Activated CD4-positive, alpha-beta T cell treated with anti-CD3 and anti-CD28 coated beads for 24 hours (primary cell): Measurements from ENCODE around the gene BCAS1.

Experiments used
- DNase-seq, 2 donors: peaks; one replicate each; pipeline ENCODE4 v3.0.0-alpha.2; 2020; ENCODE audit warnings: low read depth in 2 of 2

BCAS1 gene

DNA sequence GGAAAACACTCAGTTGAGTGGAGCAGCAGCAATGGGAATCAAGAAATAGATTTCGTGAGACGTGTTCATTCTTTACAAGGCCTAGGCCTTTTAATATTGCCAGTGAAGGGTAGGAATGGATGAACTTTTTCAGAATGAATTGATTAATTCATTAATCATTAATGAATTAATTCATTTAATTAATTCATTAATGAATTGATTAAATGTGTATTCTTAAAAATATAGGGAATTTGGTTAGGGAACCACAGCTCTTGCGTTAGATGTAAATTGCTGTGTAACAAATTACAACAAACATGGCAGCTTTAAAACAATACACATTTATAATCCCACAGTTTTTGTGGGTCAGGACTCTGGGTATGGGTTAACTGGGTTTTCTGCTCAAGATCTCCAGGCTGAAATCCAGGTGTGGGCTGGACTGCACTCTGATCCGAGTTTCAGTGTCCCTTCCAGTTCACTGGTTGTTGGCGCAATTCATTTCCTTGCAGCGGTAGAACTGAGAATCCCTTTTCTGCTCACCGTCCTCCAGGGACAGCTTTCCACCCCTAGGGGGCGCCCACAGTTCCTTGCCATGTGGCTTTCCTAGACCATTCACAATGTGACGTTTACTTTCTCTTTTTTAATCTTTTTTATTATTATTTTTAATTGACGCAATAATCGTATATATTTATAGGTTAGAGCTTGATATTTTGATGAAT, 32.8 kb upstream of the BCAS1 start:
- DNase-seq, result peak; percentile 70 to 78

DNA sequence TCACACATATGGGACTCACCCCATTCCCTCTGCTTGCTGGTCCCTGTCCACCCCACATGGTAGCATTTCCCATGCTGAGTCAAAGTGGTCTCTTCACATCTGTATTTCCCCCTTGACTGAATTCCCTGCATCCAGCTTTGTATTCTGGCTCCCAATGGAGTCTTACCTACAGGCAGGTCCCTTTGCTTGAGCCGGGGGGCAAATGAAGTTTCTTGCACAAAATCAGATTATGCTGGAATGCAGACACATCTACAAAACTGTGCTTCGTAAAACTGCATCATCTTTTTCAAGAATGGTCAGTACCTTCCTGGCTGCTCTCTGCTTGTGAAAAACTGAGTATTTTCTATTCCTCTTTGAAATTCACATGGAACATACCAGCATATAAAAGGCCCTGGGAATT, 32.1 kb upstream of the BCAS1 start:
- DNase-seq, result no peak

DNA sequence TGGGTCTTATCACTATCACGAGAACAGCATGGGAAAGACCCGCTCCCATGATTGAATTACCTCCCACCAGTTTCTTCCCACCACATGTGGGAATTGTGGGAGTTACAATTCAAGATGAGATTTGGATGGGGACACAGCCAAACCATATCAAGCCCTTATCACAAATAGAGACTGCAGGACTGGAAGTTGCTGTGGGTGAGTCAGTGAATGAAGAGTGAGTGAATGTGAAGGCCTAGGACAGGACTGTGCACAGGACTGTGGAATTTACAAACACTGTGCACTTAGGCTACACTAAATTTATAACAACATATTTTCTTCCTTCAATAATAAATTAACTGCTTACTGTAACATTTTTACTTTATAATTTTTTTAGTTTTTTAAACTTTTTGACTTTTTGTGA, 30.2 kb upstream of the BCAS1 start:
- no peak for DNase-seq

DNA sequence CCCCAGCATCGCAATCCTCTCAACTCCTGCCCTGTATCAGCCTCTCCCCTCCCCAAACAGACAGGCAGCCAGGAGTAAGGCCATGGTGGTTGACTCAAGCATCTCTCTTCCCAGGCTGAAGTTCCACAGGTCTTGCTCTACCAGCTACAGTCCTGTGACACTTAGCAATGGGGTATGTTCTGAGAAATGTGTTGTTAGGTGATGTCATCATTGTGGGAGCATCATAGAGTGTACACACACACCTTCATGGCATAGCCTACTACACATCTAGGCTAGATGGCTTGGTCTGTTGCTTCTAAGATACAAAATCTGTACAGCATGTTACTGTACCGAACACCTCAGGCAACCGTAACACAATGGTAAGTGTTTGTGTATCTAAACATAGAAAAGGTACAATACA, 29.5 kb upstream of the BCAS1 start:
- DNase-seq, result no peak

DNA sequence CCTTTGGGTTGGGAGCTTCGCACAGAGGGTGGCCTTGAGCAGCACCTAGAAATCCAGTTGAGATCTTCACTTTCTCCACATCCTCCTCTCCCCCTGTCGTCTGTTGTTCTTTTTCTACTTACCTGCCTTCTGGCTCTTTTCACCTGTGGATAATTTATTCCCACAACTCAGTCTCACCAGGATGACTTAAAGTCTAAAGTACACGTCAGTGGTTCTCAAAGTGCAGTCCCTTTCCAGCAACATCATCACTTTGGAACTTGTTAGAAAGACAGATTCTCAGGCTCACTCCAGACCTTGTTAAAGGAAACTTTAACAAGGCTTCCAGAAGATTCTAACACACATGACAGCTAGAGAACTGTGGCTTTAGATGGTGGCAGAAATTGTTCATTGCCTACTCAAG, 27.7 kb upstream of the BCAS1 start:
- no peak for DNase-seq

DNA sequence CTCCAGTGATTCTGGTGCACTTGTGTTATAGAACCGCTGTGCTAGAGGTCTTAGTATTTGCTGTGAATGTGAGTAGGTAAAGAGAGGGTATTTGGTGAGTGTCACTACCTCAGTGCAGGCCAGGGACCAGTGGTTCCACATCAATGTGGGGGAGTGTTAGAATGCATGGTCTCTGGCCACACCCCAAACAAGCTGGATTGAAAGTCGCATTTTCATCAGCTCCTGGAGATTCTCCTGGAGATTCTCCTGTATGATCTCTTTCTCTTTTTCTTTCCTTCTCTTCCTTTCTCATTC, 26.8 kb upstream of the BCAS1 start:
- DNase-seq, result no peak

DNA sequence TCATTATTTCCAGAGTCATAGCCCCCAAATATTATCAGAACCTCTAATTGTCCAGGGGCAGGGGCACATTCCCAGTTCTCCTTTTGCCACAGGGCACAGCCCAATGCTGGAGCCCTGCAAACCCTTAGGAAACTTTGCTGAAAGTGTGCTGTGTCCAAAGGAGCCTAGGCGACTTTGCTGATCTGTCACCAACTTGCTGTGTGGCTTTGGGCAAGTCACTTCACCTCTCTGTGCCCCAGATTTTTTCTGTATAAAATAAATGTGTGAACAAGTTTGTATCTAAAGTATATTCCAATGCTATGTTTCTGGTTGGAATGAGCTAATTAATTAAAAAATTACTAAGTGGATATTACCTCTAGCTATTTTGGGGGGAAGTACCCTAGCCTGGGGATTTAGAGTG, 25.4 kb upstream of the BCAS1 start:
- no peak for DNase-seq

DNA sequence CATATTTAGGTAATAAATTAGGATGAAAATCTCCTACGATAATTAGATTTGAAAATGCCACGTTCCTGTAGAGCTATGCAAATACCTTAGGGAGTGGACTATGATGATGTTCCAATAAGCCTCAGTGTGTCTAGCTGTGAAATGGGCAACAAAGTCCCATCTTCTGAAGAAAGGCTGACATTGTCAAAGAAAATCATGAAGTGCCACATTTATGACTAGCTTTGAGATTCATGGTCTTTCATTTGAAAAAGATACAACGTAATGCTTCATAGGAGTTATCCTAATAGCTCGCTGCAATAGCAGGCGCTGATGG, 23.8 kb upstream of the BCAS1 start:
- no peak for DNase-seq

DNA sequence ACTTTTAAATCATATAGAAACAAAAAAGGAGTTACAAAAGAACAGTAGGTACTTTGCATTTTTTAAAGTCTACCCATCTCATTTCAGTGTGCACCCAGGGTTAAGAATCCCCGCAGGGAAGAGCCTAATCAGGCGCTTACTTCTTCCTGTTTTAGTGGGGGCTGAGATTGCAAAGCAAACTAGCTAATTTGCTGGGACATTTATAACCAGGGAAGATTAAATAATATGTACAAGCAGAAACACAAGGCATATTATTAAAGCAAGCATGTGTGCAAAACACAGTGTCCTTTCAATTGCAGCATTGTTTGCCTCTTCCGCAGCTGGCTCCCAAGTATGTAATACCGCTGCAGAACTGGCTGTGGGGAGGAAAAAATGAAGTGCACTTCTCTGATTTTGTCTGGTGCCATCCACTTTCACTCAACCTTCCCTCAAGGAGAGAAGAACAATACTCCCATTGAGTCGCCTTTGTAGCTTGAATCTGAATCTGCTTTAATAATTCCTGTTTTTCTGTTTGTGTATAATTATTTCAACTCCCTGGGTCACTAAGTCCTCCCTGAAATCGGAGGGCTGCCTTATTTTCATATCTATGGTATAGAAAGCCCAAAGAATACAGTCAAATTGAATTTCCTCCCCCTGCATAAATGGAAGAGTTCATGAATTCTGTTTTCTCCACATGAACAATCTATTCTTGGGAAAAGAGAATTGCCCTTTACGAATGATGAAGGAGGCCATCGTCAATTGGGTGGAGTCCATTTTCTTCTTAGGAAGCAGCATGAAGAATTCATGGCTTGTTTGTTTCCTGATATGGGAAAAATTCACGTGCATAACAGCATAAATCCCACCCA, 23.3 kb upstream of the BCAS1 start:
- DNase-seq, result no peak

DNA sequence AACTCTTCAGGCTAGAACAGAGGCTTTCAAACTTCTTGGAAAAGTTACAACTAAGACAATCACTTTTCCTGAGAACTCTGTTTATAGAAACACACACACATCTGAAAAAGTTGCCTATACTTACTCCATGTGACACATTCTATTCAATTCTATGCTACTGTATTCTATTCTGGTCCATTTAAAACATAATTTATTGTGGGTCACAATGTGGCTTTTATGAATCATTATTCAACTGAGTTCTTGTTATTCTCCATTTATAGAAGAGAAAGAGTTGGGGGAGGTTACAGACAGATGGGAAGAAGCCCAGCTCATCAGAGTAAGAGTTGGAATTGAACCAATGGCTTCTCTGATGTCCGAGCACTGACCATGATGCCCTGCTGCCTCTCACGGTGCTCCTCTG, 21.6 kb upstream of the BCAS1 start:
- DNase-seq, result no peak

DNA sequence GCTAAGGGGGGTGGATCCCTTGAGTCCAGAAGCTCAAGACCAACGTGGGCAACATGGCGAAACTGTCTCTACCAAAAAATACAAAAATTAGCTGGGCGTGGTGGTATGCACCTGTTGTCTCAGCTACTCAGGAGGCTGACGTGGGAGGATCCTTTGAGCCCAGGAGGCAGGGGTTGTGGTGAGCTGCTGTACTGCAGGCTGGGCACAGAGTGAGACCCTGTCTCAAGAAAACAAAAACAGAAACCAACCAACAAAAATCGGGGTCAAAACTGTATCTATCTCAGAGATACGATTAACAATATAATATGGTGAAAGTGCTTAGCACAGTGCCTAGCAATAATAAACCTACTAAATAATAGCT, 20.7 kb upstream of the BCAS1 start:
- DNase-seq, result no peak

DNA sequence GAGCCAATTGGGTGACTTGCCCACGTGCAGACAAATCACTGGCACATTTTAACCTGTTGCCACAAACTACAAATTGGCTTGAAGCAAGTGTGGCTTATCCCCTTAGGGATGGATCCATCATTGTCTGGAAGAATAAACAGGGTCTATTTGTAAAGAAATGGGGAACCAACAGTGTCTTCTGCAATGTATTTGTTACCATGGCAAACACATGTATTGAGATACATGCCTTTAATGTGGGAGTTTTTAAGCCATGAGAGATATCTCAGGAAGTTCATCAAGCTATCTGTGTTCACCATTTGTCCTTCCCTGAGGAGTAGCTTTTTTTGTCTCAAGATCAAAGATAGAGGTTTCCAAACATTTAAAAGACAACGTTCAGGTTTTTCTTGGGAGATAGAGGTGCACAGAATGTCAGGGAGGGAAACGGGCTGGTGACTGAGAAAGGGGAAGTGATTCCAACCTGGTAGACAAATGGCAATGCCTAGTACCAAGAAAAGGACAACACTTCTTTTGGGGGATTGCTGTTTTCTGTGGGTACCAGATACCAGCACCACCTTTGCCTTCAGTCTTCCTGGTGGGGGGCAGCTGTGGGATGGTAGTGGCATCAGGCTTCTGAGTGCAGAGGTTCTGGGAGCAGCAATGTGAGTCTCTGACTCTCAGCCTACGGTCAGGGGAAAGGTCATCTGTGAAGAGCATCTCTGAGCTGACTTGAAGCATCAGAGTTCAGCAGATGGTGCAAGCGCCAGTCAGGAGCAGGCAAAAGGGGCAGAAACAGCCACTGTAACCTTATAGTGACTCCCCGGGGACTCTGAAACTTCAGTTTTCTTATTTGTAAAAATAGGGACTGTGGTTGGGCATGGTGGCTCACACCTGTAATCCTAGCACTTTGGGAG, 20.1 kb upstream of the BCAS1 start:
- DNase-seq, result no peak

DNA sequence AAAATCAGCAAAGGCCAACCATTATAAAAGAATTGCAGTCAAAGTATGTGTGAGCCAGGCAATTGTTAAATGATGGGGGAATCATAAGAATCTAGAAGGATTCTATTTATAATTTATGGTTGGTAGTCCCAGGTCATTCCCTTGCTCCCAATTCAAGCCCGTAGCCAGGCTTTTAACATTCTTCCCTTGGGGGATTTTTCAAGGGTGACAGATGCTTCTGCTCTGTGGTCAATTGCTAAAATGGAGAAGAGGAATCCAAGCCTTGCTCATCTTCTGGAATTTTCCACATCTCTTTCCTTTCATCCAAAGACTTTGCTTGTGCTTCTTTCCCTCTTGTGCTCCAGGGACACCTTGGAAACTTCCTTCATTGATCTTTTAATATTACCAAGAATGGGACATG, 18.0 kb upstream of the BCAS1 start:
- no peak for DNase-seq

DNA sequence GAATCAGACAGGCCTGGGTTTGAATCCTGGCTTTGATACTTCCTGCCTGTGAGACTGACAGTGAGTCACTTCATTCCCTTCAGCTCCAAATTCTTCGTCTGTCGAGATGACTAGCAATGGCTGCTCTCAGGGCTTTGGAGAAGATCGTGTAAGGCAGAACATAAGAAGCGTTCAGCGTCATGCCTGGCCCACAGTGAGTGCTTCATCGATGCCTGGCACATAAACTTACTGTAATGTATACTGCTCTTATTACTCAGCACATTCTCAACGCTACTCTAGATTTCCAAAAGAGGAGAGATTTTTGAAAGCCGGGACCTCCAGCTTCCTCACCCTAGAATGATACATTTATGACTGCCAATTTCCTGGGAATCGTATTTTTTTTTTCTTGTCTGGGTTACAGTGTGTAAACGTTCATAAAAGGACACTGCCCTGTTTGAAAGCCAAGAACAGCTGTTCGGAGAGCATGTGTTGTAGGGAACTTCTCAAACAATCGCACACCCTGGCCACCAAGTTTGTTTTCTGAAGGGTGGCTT, 16.2 kb upstream of the BCAS1 start:
- no peak for DNase-seq

DNA sequence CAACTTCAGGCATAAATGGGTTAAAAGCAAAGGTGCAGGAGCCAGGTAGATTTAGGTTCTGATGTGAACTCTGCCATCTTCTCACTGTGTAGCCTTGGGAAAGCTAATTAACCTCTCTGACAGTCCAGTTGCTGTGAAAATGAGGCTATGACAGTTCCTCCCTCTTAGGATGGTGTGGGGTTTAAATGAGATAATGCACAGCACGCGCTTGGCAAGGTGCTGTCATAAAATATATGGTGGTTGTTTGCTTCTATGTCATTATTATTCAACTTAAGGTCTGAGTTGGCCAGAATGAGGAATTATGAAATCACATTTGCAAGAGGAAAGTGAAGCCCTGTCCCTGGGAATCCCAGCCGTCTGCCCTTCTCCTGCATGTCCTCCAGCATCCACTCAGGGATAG, 15.5 kb upstream of the BCAS1 start:
- no peak for DNase-seq

DNA sequence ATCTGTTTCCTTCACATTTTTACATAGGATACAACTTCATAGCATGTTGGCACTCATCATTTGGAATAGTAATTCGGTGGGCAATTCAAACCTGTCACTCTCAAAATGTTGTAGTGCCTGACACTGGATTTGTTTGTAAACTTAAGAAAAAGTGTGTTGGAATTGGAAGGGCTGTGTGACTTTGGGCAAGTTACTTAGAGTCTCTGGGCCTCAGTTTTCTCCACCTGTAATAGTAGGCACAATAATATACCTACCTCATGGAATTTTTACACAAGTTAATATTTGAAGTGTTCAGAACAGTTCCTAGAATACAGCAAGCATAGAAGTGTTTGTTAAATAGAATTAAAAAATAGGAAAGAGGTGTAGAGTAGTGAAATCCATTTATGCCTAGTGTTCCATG, 15.0 kb upstream of the BCAS1 start:
- DNase-seq, result no peak

DNA sequence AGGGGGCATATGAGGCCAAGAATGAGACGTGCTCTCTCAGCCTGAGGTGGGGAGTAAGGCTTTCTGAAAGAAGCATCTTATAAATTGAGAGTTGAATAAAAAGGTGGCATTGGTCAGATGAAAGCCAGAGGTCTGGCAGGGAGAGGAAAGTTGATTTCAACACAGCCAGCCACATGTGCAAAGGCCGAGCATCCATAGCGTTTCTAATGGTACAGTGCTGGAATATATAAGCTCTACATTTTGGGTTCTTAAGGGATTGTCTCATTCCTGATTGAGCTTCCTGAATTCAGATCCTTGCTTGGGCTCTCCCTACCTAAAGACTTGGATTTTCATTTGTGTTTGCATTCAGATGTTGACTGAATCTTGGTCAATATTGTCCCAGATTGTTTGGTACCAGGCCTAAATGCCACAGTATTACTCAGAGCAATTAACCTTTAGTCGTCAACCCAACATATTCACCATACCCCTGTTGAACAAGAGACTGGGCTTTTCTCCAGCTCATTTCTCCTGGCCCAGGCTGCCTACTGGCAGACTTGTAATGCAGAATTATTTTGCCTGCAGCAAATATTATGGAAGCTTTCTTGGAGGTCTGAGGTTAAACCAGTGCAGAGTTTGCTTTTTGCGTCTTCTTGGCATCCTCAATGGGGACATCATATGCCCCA, 14.5 kb upstream of the BCAS1 start:
- no peak for DNase-seq

DNA sequence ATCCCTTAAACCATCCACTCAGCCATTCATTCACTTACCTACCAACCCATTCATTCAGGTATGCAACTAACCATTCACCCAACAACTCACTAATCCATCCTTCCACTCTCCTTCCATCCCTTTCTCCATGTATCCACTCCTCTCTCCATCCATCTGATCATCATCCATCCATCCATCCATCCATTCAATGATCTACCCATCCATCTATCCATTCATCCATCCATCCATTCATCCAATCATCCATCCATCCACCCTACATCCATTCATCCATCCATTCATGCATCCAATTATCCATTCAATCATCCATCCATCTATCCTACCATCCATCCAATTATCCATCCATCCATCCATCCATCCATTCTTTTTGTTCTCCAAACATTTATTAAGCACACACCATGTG, 13.8 kb upstream of the BCAS1 start:
- no peak for DNase-seq

DNA sequence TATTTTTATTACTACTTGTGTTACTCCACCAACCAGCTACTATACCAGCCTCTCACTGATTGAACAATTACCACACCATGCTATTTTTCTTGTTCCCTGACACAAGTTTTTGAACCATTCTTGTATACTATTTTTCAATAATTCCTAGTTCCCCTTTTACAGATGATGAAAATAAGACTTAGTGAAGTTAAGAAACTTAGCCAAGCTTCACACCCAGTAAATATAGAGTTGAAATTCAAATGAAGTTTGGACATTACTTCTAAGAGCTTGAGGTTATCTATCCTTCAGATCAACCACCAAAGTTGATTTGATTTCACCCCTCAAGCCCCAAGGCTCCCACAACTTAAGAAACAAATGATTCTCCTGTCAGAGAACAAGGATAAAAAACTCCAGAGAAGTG, 13.1 kb upstream of the BCAS1 start:
- no peak for DNase-seq

DNA sequence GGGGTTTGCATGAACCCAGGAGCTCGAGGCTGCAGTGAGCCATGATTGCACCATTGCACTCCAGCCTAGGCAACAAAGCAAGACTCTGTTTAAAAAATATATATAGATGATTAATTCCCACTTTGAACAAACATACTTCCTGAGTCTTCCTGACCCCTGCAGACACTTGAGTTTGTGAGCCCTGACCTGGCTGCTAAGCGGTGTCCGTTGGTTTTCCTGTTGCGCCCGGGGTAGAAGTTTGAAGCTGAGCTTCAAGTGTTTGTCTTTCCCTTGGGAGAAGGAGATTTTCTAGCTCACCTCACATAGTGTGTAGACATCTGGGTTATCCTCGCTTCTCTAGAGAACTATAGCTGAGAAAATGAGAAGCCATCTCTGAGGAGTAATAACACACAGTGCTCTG, 11.7 kb upstream of the BCAS1 start:
- DNase-seq, result no peak

DNA sequence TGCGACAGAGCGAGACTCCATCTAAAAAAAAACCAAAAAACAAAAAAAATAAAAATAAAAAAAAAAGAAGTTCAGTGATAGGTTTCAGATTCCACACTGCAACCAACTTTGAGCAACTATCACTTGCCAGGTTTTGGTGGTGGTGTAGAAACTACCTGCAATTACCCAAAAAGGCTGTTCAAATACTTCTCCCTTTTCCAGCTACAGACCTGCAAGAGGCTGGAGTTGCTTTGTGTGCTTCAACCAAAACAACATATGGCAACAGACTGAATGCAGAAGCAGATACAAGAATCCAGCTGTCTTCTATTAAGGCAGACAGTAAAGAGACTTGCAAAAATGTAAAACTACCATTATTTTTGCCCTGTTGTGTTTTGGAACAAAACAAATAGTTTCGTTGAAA, 9.3 kb upstream of the BCAS1 start:
- no peak for DNase-seq

DNA sequence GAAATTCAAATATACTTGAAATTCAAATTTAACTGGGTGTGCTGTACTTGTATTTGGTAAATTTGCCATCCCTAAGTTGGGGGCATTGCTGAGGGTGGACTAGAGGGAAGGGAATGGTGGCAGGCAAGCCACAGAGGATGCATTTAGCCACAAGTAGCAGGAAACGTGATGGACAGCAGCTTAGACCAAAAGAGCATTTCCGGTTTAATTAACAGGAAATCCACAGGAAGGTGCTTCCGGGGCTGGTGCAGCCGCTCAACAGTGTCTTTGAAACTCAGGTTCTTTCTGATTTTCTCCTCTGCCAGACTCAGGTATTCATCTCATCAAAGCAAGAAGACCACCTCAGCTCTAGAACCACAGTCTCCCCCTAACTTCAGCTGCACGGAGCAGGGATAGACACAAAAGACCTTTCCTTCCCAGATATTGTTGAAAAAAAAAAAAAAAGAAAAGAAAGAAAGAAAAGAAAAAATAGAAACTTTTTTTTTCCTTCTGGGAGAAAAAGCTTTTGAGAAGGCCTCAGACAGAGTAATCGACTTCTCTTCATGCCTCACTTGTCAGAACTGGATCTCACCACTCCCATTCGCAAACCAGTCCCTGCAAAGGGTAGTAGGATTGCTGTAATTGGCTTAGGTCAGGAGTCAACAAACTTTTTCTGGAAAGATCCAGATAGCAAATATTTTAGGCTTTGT, 8.0 kb upstream of the BCAS1 start:
- DNase-seq, result peak in 1 of 2 donors; percentile 7
